ENCODE measurements around the gene PFDN4.

DNA sequence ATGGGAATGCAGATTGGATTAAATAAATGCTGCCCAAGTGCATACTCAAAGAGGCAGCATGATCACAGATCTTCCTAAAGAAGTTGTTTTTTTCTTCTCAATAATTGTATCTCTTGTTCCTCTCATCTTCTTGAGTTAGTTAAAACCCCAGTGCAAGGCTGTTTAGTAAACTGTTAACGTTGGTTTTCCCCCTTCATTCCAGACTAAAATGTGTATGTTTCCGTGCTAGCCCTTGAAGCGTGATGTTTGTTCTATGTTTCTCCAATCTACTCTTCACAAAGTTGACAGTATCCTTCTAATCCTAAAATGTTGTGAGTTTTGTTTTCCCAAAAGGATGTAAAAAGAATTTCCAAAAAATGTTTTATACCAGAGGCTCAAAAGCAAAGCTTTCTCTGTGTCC, 49.7 kb upstream of the PFDN4 start:
- TF ChIP-seq, protein P1, sequence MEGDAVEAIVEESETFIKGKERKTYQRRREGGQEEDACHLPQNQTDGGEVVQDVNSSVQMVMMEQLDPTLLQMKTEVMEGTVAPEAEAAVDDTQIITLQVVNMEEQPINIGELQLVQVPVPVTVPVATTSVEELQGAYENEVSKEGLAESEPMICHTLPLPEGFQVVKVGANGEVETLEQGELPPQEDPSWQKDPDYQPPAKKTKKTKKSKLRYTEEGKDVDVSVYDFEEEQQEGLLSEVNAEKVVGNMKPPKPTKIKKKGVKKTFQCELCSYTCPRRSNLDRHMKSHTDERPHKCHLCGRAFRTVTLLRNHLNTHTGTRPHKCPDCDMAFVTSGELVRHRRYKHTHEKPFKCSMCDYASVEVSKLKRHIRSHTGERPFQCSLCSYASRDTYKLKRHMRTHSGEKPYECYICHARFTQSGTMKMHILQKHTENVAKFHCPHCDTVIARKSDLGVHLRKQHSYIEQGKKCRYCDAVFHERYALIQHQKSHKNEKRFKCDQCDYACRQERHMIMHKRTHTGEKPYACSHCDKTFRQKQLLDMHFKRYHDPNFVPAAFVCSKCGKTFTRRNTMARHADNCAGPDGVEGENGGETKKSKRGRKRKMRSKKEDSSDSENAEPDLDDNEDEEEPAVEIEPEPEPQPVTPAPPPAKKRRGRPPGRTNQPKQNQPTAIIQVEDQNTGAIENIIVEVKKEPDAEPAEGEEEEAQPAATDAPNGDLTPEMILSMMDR (IDR thresholded peaks at IDR 0.05) = no peak
- no peak for TF ChIP-seq EP300 (IDR thresholded peaks at IDR 0.05)
- no peak for TF ChIP-seq POLR2A (IDR thresholded peaks at IDR 0.05)

Measured in tibial nerve (tissue), 4 donors.